GM23338 (cell line): Measurements from ENCODE around the gene AIF1L. TPM values are rescaled to one million over a fixed set of nuclear protein-coding genes. Genes with fewer than 3 reads are reported as not detected.
A peak's percentile ranks its signal among the peaks of the same experiment; 100 is the strongest.

Source experiments
- ATAC-seq: fragments of 200-7000 bp; cut with Tn5 transposase; 3 replicates; pipeline ENCODE4 v1.9.1; 2020
- DNase-seq: peaks from one replicate; pipeline ENCODE4 v3.0.0-alpha.2; 2015; ENCODE audit warnings: low spot score
- H2AFZ ChIP-seq: fragments of 200-600 bp; sonication (generic); 2 replicates; pipeline ENCODE4 v1.8.0; 2016; ENCODE audit warnings: antibody characterized with exemption, mild to moderate bottlenecking, moderate library complexity
- H3F3A ChIP-seq: fragments of 200-600 bp; sonication (generic); replicated peaks from 2 replicates; pipeline ENCODE4 v1.8.0; 2017; ENCODE audit warnings: antibody characterized with exemption, mixed run types, low read depth
- H3K27ac ChIP-seq: fragments of 200-600 bp; sonication (generic); 2 replicates; pipeline ENCODE4 v1.6.1; 2016; ENCODE audit warnings: low read depth
- H3K27me3 ChIP-seq: fragments of 200-600 bp; sonication (generic); 2 replicates; pipeline ENCODE4 v1.8.0; 2016; ENCODE audit warnings: mild to moderate bottlenecking, mixed run types, moderate library complexity; ENCODE audit not compliant: insufficient read depth
- H3K36me3 ChIP-seq: fragments of 200-600 bp; sonication (generic); 2 replicates; pipeline ENCODE4 v1.8.0; 2016; ENCODE audit warnings: mild to moderate bottlenecking; ENCODE audit not compliant: insufficient read depth
- H3K4me1 ChIP-seq: fragments of 200-600 bp; sonication (generic); 2 replicates; pipeline ENCODE4 v1.8.0; 2016; ENCODE audit warnings: mild to moderate bottlenecking, moderate library complexity; ENCODE audit not compliant: insufficient read depth
- H3K4me2 ChIP-seq: fragments of 200-600 bp; sonication (generic); 2 replicates; pipeline ENCODE4 v1.7.1; 2017; ENCODE audit warnings: mixed run types
- H3K4me3 ChIP-seq: fragments of 200-600 bp; sonication (generic); 2 replicates; pipeline ENCODE4 v1.6.1; 2016; ENCODE audit warnings: mixed run types
- H3K79me2 ChIP-seq: fragments of 200-600 bp; sonication (generic); replicated peaks from 2 replicates; pipeline ENCODE4 v1.8.0; 2017; ENCODE audit warnings: mild to moderate bottlenecking; ENCODE audit not compliant: insufficient read depth
- H3K9me2 ChIP-seq: fragments of 200-600 bp; sonication (generic); 2 replicates; pipeline ENCODE4 v1.8.0; 2017; ENCODE audit not compliant: insufficient read depth
- H4K20me1 ChIP-seq: fragments of 200-600 bp; sonication (generic); replicated peaks from 2 replicates; pipeline ENCODE4 v1.8.0; 2017; ENCODE audit warnings: mild to moderate bottlenecking; ENCODE audit not compliant: insufficient read depth
- H3K27ac Mint-ChIP-seq: 2 replicates; pipeline ENCODE4 v1.8.0; 2020; ENCODE audit warnings: inconsistent platforms, mild to moderate bottlenecking, moderate library complexity, mixed read lengths
- H3K27me3 Mint-ChIP-seq: 3 replicates; pipeline ENCODE4 v1.8.0; 2022; ENCODE audit warnings: low read depth, mild to moderate bottlenecking, moderate library complexity, mixed read lengths, inconsistent platforms; ENCODE audit not compliant: insufficient read depth, poor library complexity
- H3K36me3 Mint-ChIP-seq: 3 replicates; pipeline ENCODE4 v1.8.0; 2021; ENCODE audit warnings: low read depth, mild to moderate bottlenecking, inconsistent platforms, moderate library complexity, mixed read lengths
- H3K4me1 Mint-ChIP-seq: 3 replicates; pipeline ENCODE4 v1.8.0; 2020; ENCODE audit warnings: mild to moderate bottlenecking, inconsistent platforms, mixed read lengths
- H3K4me3 Mint-ChIP-seq: 3 replicates; pipeline ENCODE4 v1.8.0; 2021; ENCODE audit warnings: moderate library complexity, mild to moderate bottlenecking, inconsistent platforms, mixed read lengths
- H3K9me3 Mint-ChIP-seq: 3 replicates; pipeline ENCODE4 v1.8.0; 2020; ENCODE audit warnings: moderate library complexity, mild to moderate bottlenecking, inconsistent platforms, mixed read lengths
- CREB1 ChIP-seq: fragments of 250-450 bp; sonication (Bioruptor Pico); IDR thresholded peaks from 2 replicates; pipeline ENCODE4 v1.5.0; 2020; ENCODE audit warnings: low read depth, mild to moderate bottlenecking, moderate library complexity
- CTCF ChIP-seq, 2 experiments: fragments of 200-600 bp in 1 of 2; sonication (generic) in 1 of 2; conservative IDR thresholded peaks; 2 replicates each; pipeline versions ENCODE4 v1.5.1 to v1.6.1; 2016 to 2017; ENCODE audit warnings: antibody characterized with exemption in 2 of 2, low read depth in 2 of 2, mild to moderate bottlenecking in 2 of 2, moderate library complexity in 1 of 2
- ETS1 ChIP-seq: IDR thresholded peaks from 2 replicates; pipeline ENCODE4 v1.6.1; 2016; ENCODE audit warnings: antibody characterized with exemption
- EZH2 ChIP-seq: fragments of 200-600 bp; sonication (generic); IDR thresholded peaks from one replicate; pipeline ENCODE4 v1.8.0; 2017; ENCODE audit warnings: antibody characterized with exemption, mild to moderate bottlenecking, low read depth; ENCODE audit not compliant: unreplicated experiment
- EZH2phosphoT487 ChIP-seq: fragments of 200-600 bp; sonication (generic); IDR thresholded peaks from one replicate; pipeline ENCODE4 v1.8.1; 2018; ENCODE audit warnings: antibody characterized with exemption; ENCODE audit not compliant: unreplicated experiment
- JUNB ChIP-seq: IDR thresholded peaks from one replicate; pipeline ENCODE4 v1.6.1; 2016; ENCODE audit warnings: antibody characterized with exemption; ENCODE audit not compliant: unreplicated experiment
- NANOG ChIP-seq: IDR thresholded peaks from 2 replicates; pipeline ENCODE4 v1.6.1; 2016; ENCODE audit warnings: antibody characterized with exemption, borderline replicate concordance
- REST ChIP-seq: IDR thresholded peaks from one replicate; pipeline ENCODE4 v1.6.1; 2018; ENCODE audit warnings: antibody characterized with exemption; ENCODE audit not compliant: unreplicated experiment
- STAT1 ChIP-seq: IDR thresholded peaks from one replicate; pipeline ENCODE4 v1.6.1; 2016; ENCODE audit warnings: antibody characterized with exemption; ENCODE audit not compliant: unreplicated experiment
- ZNF114 ChIP-seq: fragments of 250-450 bp; sonication (Bioruptor Pico); IDR thresholded peaks from 2 replicates; pipeline ENCODE4 v1.5.0; 2020; ENCODE audit warnings: mild to moderate bottlenecking, moderate library complexity
- ZNF331 ChIP-seq: fragments of 250-450 bp; sonication (Bioruptor Pico); IDR thresholded peaks from 2 replicates; pipeline ENCODE4 v1.5.0; 2020; ENCODE audit warnings: low read depth, mild to moderate bottlenecking, moderate library complexity
- ZNF462 ChIP-seq: fragments of 250-450 bp; sonication (Bioruptor Pico); IDR thresholded peaks from 2 replicates; pipeline ENCODE4 v1.5.0; 2020; ENCODE audit warnings: mild to moderate bottlenecking, moderate library complexity
- polyA plus RNA-seq: library from polyadenylated mRNA; unstranded; fragments of >200 nt; fragmentation: Nextera tagmentation; extraction: Ambion mirVana; gene quantifications from 2 replicates; pipeline ENCODE4 v1.2.1, GENCODE V29; 2016
- total RNA-seq: library from RNA; depleted of rRNA; stranded (reverse); fragments of >200 nt; shearing (Covaris generic); gene quantifications from 2 replicates; pipeline ENCODE4 v1.2.3, GENCODE V29; 2014

AIF1L gene
- total and polyA plus RNA-seq, 2 experiments from 2014 or later: 76.4 to 87.8 TPM

- Histone ChIP-seq H3K36me3 (no peaks in the 10 kb centered on the region), H3K9me2 (no peaks in the 10 kb centered on the region), H3K4me2 (peak overlapping the region; percentile 81), H3F3A (peaks cover 12% of the 10 kb centered on the region; the same call in 1 of the 2 replicates), H3K79me2 (peaks cover 20% of the 10 kb centered on the region), H2AFZ (no peak overlapping the region), H3K4me1 (peaks cover 46% of the 10 kb centered on the region), H3K27ac (no peak overlapping the region), H4K20me1 (no peaks in the 10 kb centered on the region; the same call in 1 of the 2 replicates), H3K27me3 (no peaks in the 10 kb centered on the region), H3K4me3 (peak overlapping the region; percentile 85)
- TF ChIP-seq CREB1 (no peak), REST (no peak), JUNB (no peak), ETS1 (no peak), NANOG (no peak), EZH2 (no peak), ZNF114 (CRISPR knock-in tag) (no peak), ZNF462 (no peak), STAT1 (no peak), EZH2phosphoT487 (no peak), CTCF (conservative IDR thresholded peaks at IDR 0.05; ENCODE audit: low read depth in 2 of 2) (no peak), ZNF331 (CRISPR knock-in tag) (no peak)
- Mint-ChIP-seq H3K9me3 (no peaks in the 10 kb centered on the region), H3K36me3 (peaks cover 34% of the 10 kb centered on the region), H3K4me3 (peak overlapping the region; percentile 75), H3K27me3 (peaks cover 13% of the 10 kb centered on the region), H3K4me1 (peaks cover 53% of the 10 kb centered on the region), H3K27ac (peak overlapping the region; percentile 65; the same call in 1 of the 2 replicates)
- ATAC-seq (no peak), DNase-seq (no peak)
These were observed 1.6 kb downstream of the AIF1L start for GRCh38 chr9:131097948-131098278.
